Stomach (tissue), 4 donors: ENCODE measurements around the gene EEA1.

Source experiments
- CTCF ChIP-seq, 7 experiments: fragments of 450-650 bp in 4 of 7; fragments of 200-600 bp in 3 of 7; sonication (generic) in 3 of 7; IDR thresholded peaks; one replicate each; pipeline ENCODE4 v1.5.1; 2016 to 2019; ENCODE audit warnings: antibody characterized with exemption in 7 of 7, control low read depth in 2 of 7, mild to moderate bottlenecking in 1 of 7
- EP300 ChIP-seq: sonication (generic); formaldehyde crosslinking; IDR thresholded peaks from one replicate; pipeline ENCODE4 v1.6.1; 2017; ENCODE audit warnings: antibody characterized with exemption

GRCh38 chr12:92942905-92943304 is 13.8 kb upstream of the EEA1 start:
- TF ChIP-seq CTCF (IDR thresholded peaks at IDR 0.05) (no peak), EP300 (no peak)
